CD4-positive, alpha-beta memory T cell (primary cell): ENCODE measurements around the gene DDX41. TPM values are rescaled to one million over a fixed set of nuclear protein-coding genes. Genes with fewer than 3 reads are reported as not detected.

Experiments used
- CTCF ChIA-PET: fragments of 350-600 bp; sonication (Branson Sonifier 250); formaldehyde crosslinking; loops from one replicate; lab custom pipeline; 2021; ENCODE audit warnings: inconsistent platforms; ENCODE audit not compliant: partially characterized antibody; lab: Charles Lee
- POLR2A ChIA-PET: fragments of 350-600 bp; sonication (Branson Sonifier 250); formaldehyde crosslinking; loops from one replicate; lab custom pipeline; 2021; ENCODE audit not compliant: partially characterized antibody; lab: Charles Lee
- DNase-seq, 5 donors: peaks; one replicate each; pipeline versions ENCODE4 v3.0.0 to v3.0.0-alpha.2; 2020 to 2022; ENCODE audit warnings: mixed read lengths in 1 of 5
- H3K27ac ChIP-seq: one replicate; pipeline ENCODE4 v1.7.0; 2013; ENCODE audit warnings: low read depth, low read length
- H3K27me3 ChIP-seq: 2 replicates; pipeline ENCODE4 v1.7.0; 2013; ENCODE audit warnings: mild to moderate bottlenecking, low read length, moderate library complexity; ENCODE audit not compliant: insufficient read depth
- H3K36me3 ChIP-seq: 2 replicates; pipeline ENCODE4 v1.7.0; 2013; ENCODE audit warnings: mild to moderate bottlenecking, low read length, moderate library complexity; ENCODE audit not compliant: insufficient read depth
- H3K4me1 ChIP-seq: 2 replicates; pipeline ENCODE4 v1.7.0; 2013; ENCODE audit warnings: mild to moderate bottlenecking, low read length, moderate library complexity; ENCODE audit not compliant: insufficient read depth
- H3K4me3 ChIP-seq, 2 donors: one replicate each; pipeline ENCODE4 v1.7.0; 2013; ENCODE audit warnings: low read length in 2 of 2, mild to moderate bottlenecking in 1 of 2
- H3K9me3 ChIP-seq, 2 donors: one replicate each; pipeline ENCODE4 v1.7.0; 2013; ENCODE audit warnings: low read length in 2 of 2, control low read depth in 1 of 2; ENCODE audit not compliant: control insufficient read depth in 1 of 2
- H3K27ac Mint-ChIP-seq, 7 donors: one replicate each; pipeline ENCODE4 v1.8.0; 2020 to 2021; ENCODE audit warnings: mixed read lengths in 7 of 7, mild to moderate bottlenecking in 6 of 7, inconsistent platforms in 3 of 7, moderate library complexity in 3 of 7
- H3K27me3 Mint-ChIP-seq, 2 donors: one replicate each; pipeline ENCODE4 v1.8.0; 2020 to 2021; ENCODE audit warnings: mixed read lengths in 2 of 2
- H3K36me3 Mint-ChIP-seq, 2 donors: one replicate each; pipeline ENCODE4 v1.8.0; 2020 to 2021; ENCODE audit warnings: mixed read lengths in 2 of 2, inconsistent platforms in 1 of 2, mild to moderate bottlenecking in 1 of 2
- H3K4me1 Mint-ChIP-seq, 4 donors: one replicate each; pipeline ENCODE4 v1.8.0; 2020 to 2021; ENCODE audit warnings: mixed read lengths in 4 of 4, mild to moderate bottlenecking in 1 of 4
- H3K4me3 Mint-ChIP-seq, 8 donors: one replicate each; pipeline ENCODE4 v1.8.0; 2020 to 2021; ENCODE audit warnings: mixed read lengths in 8 of 8, mild to moderate bottlenecking in 7 of 8, moderate library complexity in 6 of 8, inconsistent platforms in 3 of 8
- H3K9me3 Mint-ChIP-seq, 8 donors: one replicate each; pipeline ENCODE4 v1.8.0; 2020 to 2021; ENCODE audit warnings: mixed read lengths in 8 of 8, mild to moderate bottlenecking in 5 of 8, inconsistent platforms in 3 of 8, moderate library complexity in 1 of 8
- intact Hi-C: fragments of 100-400 bp; cut with micrococcal nuclease; formaldehyde crosslinking; loops from one replicate; pipeline ENCODE4 v1.15.1; 2023
- polyA plus RNA-seq, 2 donors: library from polyadenylated mRNA; unstranded; fragments of 300-500 nt; fragmentation: Illumina TruSeq; gene quantifications; one replicate each; pipeline ENCODE4 v1.2.3, GENCODE V29; 2021
- total RNA-seq, 2 experiments: library from RNA; stranded (reverse); gene quantifications; one replicate each; pipeline ENCODE4 v1.2.3, GENCODE V29; 2021

Gene DDX41
- total and polyA plus RNA-seq, 4 experiments from 2014 or later, result 47.6 to 80.3 (median 62.0) TPM

DNA sequence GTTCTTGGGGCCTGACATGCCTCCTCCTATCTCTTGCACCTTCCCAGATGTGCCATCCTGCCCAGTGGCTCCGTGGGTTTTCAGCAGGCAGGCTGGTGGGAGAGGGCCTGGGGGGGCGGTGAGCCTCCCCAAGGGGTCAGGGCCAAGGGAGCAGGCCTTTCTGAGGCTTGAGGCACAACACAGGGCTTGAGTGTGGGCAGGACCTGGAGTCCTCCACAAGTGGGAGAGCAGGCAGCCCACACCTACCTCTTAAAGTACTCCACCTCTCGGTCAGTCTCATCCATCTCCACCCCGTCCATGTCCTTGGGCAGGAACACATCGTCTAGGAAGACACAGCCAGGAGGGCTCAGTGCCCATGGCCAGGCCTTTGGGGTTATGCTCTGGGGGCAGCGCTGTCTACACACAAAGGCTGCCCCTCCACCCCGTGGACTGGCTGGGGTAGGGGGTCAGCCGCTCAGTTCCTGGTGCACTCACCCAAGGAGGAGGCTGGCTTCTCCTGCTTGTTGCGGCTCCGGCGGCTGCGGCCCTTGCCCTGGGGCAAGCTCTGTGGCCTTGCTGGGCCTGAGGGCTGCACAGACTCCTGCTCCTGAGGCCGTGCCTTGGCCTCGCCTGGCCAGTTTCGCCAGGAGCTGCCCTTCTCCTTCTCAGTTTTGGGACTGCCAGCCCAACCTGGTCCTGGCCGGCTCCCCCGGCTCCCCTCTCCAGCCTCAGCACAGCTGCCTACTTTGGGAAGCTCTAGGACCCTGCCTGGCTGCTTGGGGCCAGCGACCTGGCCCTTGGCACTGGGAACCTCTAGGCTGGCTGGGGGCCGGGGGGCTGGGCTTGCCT lies 7.2 kb upstream of the DDX41 start:
- no peak overlapping the region for H3K4me3 ChIP-seq
- intact Hi-C loops, result no loop called here
- H3K27ac Mint-ChIP-seq, result peak overlapping the region in 3 of 7 donors; percentile 15 to 84 (median 60)
- no peaks in the 10 kb centered on the region for H3K9me3 Mint-ChIP-seq
- POLR2A ChIA-PET, result interaction anchor here (0.7 kb wide), 1 partner anchor 8 kb away, joined by 4 read pairs; no protein-coding TSS in a partner anchor
- DNase-seq, result no peak
- no peaks in the 10 kb centered on the region for H3K9me3 ChIP-seq
- H3K4me1 ChIP-seq, result peaks cover 18% of the 10 kb centered on the region
- no peak overlapping the region for H3K4me3 Mint-ChIP-seq
- peaks cover 25% of the 10 kb centered on the region for H3K36me3 ChIP-seq
- no peaks in the 10 kb centered on the region for H3K27me3 Mint-ChIP-seq
- H3K4me1 Mint-ChIP-seq, result peaks cover 13 to 30% (median 19%) of the 10 kb centered on the region in 4 donors
- H3K36me3 Mint-ChIP-seq, result peaks cover 11 to 29% of the 10 kb centered on the region in 2 donors
- no peak overlapping the region for H3K27ac ChIP-seq
- H3K27me3 ChIP-seq, result no peaks in the 10 kb centered on the region
- CTCF ChIA-PET, result no interaction called here

DNA sequence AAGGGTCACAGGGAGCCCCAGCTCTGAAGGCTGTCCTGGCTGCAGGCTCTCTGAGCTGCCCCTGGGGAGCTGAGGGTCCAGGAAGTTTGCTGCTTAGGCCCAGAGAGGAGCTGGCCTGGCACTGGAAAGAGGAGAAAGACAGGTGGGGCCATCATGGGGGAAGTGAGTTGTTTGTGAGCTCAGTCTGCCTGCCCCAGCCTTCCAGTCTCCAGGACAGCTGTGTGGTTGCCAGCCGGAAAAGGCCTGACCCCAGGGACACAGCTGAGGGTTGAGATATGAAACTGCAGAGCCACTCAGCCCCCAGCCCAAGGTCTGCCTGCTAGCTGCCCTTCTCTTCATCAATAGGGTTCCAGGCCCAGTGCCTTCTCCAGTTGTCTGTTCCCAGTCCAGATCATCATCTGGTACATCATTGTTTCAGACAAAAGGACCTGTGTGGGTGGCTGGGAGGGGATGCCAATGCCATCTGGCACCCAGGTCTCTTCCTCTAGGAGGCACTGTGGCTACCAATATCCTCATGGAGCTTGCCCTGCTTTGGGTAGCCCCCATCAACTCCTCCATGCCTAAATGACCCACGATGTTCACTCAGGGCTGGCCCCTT lies 4.3 kb upstream of the DDX41 start:
- POLR2A ChIA-PET, result interaction anchor here (0.5 to 2.2 kb wide), 3 partner anchors 10 to 72 kb away, joined by 3 to 5 read pairs (median 4); no protein-coding TSS in a partner anchor

DNA sequence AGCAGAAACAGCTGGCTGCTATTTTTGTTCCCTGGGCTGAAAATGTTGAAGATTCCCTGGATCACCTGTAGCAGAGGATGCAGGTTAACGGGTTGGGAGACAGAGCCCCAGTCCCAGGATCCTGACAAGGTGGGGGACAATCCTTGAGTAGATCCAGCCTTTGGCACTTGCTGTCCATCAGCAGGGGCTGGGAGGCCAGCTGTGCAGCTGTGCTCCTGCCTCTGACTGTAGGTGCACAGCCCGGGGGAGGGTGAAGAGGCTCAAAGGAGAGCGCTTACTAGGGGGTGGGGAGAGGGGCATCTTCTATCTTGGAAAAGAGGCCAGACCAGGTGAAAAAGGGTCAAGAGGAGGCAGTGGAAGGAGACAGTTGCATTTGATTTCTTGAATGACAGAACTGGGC lies 3.5 kb upstream of the DDX41 start:
- ChIA-PET POLR2A (interaction anchor here (0.5 to 2.2 kb wide), 3 partner anchors 11 to 73 kb away, joined by 4 to 5 read pairs (median 4); no protein-coding TSS in a partner anchor), CTCF (interaction anchor here (0.6 to 1.7 kb wide), 3 partner anchors 13 to 130 kb away, joined by 3 to 4 read pairs (median 3); no protein-coding TSS in a partner anchor)
- intact Hi-C loops, result no loop called here
- Histone ChIP-seq H3K27ac (no peak overlapping the region), H3K9me3 (no peaks in the 10 kb centered on the region), H3K4me3 (no peak overlapping the region), H3K4me1 (peaks cover 31% of the 10 kb centered on the region), H3K27me3 (no peaks in the 10 kb centered on the region), H3K36me3 (peaks cover 12% of the 10 kb centered on the region)
- peak overlapping the region in 2 of 8 donors; percentile 13 to 33 for H3K4me3 Mint-ChIP-seq
- no peak for DNase-seq
- H3K27me3 Mint-ChIP-seq, result no peaks in the 10 kb centered on the region
- no peaks in the 10 kb centered on the region for H3K9me3 Mint-ChIP-seq
- H3K36me3 Mint-ChIP-seq, result peaks cover 12 to 34% of the 10 kb centered on the region in 2 donors
- peak overlapping the region; percentile 16 to 79 (median 53) for H3K27ac Mint-ChIP-seq
- peaks cover 28 to 50% (median 37%) of the 10 kb centered on the region in 4 donors for H3K4me1 Mint-ChIP-seq

More for the DNA sequence above, 4.3 kb upstream of the DDX41 start:
- Mint-ChIP-seq H3K27ac (peak overlapping the region; percentile 46 to 85 (median 74)), H3K36me3 (peaks cover 15 to 35% of the 10 kb centered on the region in 2 donors), H3K9me3 (no peaks in the 10 kb centered on the region), H3K27me3 (no peaks in the 10 kb centered on the region), H3K4me1 (peaks cover 21 to 43% (median 30%) of the 10 kb centered on the region in 4 donors), H3K4me3 (peak overlapping the region in 2 of 8 donors; percentile 2 to 30)
- peaks cover 17% of the 10 kb centered on the region for H3K36me3 ChIP-seq
- H3K4me3 ChIP-seq, result no peak overlapping the region
- H3K9me3 ChIP-seq, result no peaks in the 10 kb centered on the region
- H3K27me3 ChIP-seq, result no peaks in the 10 kb centered on the region
- intact Hi-C loops, result no loop called here
- CTCF ChIA-PET, result interaction anchor here (1.1 to 1.7 kb wide), 2 partner anchors 20 to 130 kb away, joined by 4 read pairs; no protein-coding TSS in a partner anchor
- no peak for DNase-seq
- peak overlapping the region; percentile 18 for H3K27ac ChIP-seq
- H3K4me1 ChIP-seq, result peaks cover 23% of the 10 kb centered on the region

DNA sequence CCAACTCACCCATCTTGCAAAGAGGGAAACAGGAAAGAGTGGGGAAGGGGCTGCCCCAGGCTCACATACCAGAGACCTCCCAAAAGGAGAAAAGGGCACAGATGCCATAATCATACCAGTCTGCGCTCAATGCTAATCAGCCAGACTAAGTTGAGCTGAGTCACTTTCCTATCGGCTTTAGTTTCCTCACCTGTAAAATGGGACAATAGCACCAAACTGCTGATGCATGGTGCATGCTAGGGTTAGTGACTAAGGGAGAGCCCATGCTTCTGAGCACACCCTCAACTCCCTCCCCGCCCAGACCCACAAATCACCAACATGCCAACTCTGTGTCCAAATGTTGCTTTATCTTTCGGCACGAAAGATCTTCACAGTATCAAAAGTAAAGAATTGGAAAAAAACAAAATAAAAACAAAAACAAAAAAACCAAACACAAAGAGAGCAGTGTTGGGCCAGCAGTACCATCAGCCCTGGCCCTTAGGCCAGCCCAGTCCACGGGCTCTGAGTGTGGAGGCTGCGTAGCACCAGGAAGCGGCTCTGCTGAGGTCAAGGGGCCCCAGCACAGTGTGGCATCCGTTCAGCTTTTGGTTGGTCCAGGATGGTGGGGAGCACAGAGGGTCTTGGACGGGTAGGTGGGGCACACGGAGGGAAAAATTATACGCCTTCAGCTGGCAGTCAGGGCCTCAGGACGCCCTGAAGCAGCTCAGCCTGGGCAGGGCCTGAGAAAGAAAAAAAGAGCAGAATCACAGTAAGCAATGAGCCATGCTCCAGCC lies 2.9 kb upstream of the DDX41 start:
- peaks cover 12% of the 10 kb centered on the region for H3K36me3 ChIP-seq
- no peaks in the 10 kb centered on the region for H3K27me3 Mint-ChIP-seq
- peak overlapping the region in 6 of 7 donors; percentile 29 to 77 (median 60) for H3K27ac Mint-ChIP-seq
- peaks cover 12 to 38% of the 10 kb centered on the region in 2 donors for H3K36me3 Mint-ChIP-seq
- POLR2A ChIA-PET, result interaction anchor here (0.6 to 2.2 kb wide), 2 partner anchors 11 to 26 kb away, joined by 4 to 5 read pairs; no protein-coding TSS in a partner anchor
- no peak for DNase-seq
- CTCF ChIA-PET, result interaction anchor here (0.6 to 1.7 kb wide), 4 partner anchors 8 to 129 kb away, joined by 3 to 4 read pairs (median 3); no protein-coding TSS in a partner anchor
- no peak overlapping the region for H3K4me3 ChIP-seq
- H3K9me3 Mint-ChIP-seq, result no peaks in the 10 kb centered on the region
- no peaks in the 10 kb centered on the region for H3K27me3 ChIP-seq
- peak overlapping the region in 3 of 8 donors; percentile 33 to 52 (median 43) for H3K4me3 Mint-ChIP-seq
- intact Hi-C loops, result no loop called here
- H3K9me3 ChIP-seq, result no peaks in the 10 kb centered on the region
- no peak overlapping the region for H3K27ac ChIP-seq
- H3K4me1 Mint-ChIP-seq, result peaks cover 30 to 55% (median 40%) of the 10 kb centered on the region in 4 donors
- H3K4me1 ChIP-seq, result peaks cover 35% of the 10 kb centered on the region

DNA sequence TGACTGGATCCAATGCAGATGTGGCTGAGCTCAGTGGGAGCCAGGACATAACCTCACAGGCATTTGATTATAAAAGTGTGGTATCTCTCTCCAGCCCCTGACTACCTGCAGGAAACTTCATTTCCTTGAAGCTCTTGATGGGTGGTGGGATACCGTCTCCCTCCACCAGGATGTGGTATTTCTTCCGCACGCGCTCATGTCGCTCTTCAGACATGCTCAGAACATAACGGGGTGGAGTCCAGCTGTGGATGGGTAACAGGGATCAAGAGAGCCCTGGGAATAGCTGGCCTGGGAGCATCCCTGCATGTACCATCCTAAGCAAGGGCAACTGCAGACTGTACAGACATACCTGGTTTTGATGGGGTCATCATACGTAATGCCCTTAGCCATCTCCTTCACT lies 1.2 kb downstream of the DDX41 start:
- H3K9me3 Mint-ChIP-seq, result no peaks in the 10 kb centered on the region
- H3K27ac Mint-ChIP-seq, result peak overlapping the region in 5 of 7 donors; percentile 15 to 96 (median 72)
- Histone ChIP-seq H3K9me3 (no peaks in the 10 kb centered on the region), H3K36me3 (peaks cover 42% of the 10 kb centered on the region), H3K27ac (peak overlapping the region; percentile 71), H3K4me3 (peak overlapping the region; percentile 88 to 93), H3K4me1 (peaks cover 29% of the 10 kb centered on the region), H3K27me3 (no peaks in the 10 kb centered on the region)
- intact Hi-C loops, result no loop called here
- H3K4me1 Mint-ChIP-seq, result peaks cover 28 to 50% (median 34%) of the 10 kb centered on the region in 4 donors
- ChIA-PET POLR2A (interaction anchor here (1.1 to 3.1 kb wide), 4 partner anchors 9 to 77 kb away, joined by 4 to 11 read pairs (median 8); partner anchors contain the start of gene PDLIM7), CTCF (interaction anchor here (1.1 to 2.1 kb wide), 5 partner anchors 14 to 206 kb away, joined by 3 to 13 read pairs (median 4); no protein-coding TSS in a partner anchor)
- H3K4me3 Mint-ChIP-seq, result peak overlapping the region; percentile 93 to 100 (median 96)
- H3K27me3 Mint-ChIP-seq, result no peaks in the 10 kb centered on the region
- no peak for DNase-seq
- peaks cover 27 to 52% of the 10 kb centered on the region in 2 donors for H3K36me3 Mint-ChIP-seq

DNA sequence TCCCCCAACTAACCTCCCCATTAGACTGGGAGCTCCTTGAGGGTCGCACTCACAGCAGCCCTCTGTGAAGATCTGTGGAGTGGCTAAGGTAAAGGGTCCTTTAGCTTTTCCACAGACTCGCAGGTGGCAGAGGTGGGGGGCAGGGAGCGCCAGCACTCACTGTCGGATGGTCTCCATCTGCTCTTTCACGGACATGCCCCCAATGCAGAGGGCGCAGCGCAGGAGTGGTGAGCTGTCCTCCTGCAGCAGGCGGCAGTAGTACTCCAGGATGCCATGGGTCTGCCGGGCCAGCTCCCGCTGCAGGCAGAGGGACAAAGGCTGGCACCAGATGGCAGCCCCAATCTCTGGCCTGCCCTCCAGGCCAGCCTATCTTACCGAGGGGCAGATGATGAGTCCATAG lies 2.2 kb downstream of the DDX41 start:
- CTCF ChIA-PET, result no interaction called here

More for the DNA sequence above, 2.2 kb downstream of the DDX41 start:
- H3K27me3 ChIP-seq, result no peaks in the 10 kb centered on the region
- peak overlapping the region in 1 of 8 donors; percentile 68 for H3K4me3 Mint-ChIP-seq
- DNase-seq, result no peak
- peaks cover 24 to 45% of the 10 kb centered on the region in 2 donors for H3K36me3 Mint-ChIP-seq
- intact Hi-C loops, result no loop called here
- H3K9me3 ChIP-seq, result no peaks in the 10 kb centered on the region
- no peaks in the 10 kb centered on the region for H3K9me3 Mint-ChIP-seq
- H3K27ac ChIP-seq, result no peak overlapping the region
- H3K36me3 ChIP-seq, result peaks cover 42% of the 10 kb centered on the region
- no peak overlapping the region for H3K4me3 ChIP-seq
- peaks cover 26% of the 10 kb centered on the region for H3K4me1 ChIP-seq
- H3K27me3 Mint-ChIP-seq, result no peaks in the 10 kb centered on the region
- H3K27ac Mint-ChIP-seq, result peak overlapping the region in 1 of 7 donors; percentile 11
- peaks cover 23 to 39% (median 28%) of the 10 kb centered on the region in 4 donors for H3K4me1 Mint-ChIP-seq
- POLR2A ChIA-PET, result no interaction called here
